Activated naive CD8-positive, alpha-beta T cell treated with anti-CD3 and anti-CD28 coated beads for 36 hours (primary cell): ENCODE data around the gene ESRP2. TPM values are rescaled to one million over a fixed set of nuclear protein-coding genes. Genes with fewer than 3 reads are reported as not detected.

Experiments
- DNase-seq: peaks from one replicate; pipeline ENCODE4 v3.0.0; 2021
- H3K27ac Mint-ChIP-seq: one replicate; pipeline ENCODE4 v1.8.0; 2022; ENCODE audit warnings: mild to moderate bottlenecking, moderate library complexity, mixed read lengths
- H3K27me3 Mint-ChIP-seq: one replicate; pipeline ENCODE4 v1.8.0; 2022; ENCODE audit warnings: mild to moderate bottlenecking, mixed read lengths
- H3K36me3 Mint-ChIP-seq: one replicate; pipeline ENCODE4 v1.8.0; 2021; ENCODE audit warnings: mild to moderate bottlenecking, mixed read lengths
- H3K4me1 Mint-ChIP-seq: one replicate; pipeline ENCODE4 v1.8.0; 2021; ENCODE audit warnings: mixed read lengths
- H3K4me3 Mint-ChIP-seq: one replicate; pipeline ENCODE4 v1.8.0; 2022; ENCODE audit warnings: mild to moderate bottlenecking, moderate library complexity, mixed read lengths
- H3K9me3 Mint-ChIP-seq: one replicate; pipeline ENCODE4 v1.8.0; 2022; ENCODE audit warnings: mixed read lengths
- total RNA-seq, 2 experiments: library from RNA; stranded (reverse); gene quantifications; one replicate each; pipeline ENCODE4 v1.2.3, GENCODE V29; 2021

The ESRP2 gene
- total RNA-seq, 2 experiments from 2014 or later: 0.92 to 1.2 TPM

DNA sequence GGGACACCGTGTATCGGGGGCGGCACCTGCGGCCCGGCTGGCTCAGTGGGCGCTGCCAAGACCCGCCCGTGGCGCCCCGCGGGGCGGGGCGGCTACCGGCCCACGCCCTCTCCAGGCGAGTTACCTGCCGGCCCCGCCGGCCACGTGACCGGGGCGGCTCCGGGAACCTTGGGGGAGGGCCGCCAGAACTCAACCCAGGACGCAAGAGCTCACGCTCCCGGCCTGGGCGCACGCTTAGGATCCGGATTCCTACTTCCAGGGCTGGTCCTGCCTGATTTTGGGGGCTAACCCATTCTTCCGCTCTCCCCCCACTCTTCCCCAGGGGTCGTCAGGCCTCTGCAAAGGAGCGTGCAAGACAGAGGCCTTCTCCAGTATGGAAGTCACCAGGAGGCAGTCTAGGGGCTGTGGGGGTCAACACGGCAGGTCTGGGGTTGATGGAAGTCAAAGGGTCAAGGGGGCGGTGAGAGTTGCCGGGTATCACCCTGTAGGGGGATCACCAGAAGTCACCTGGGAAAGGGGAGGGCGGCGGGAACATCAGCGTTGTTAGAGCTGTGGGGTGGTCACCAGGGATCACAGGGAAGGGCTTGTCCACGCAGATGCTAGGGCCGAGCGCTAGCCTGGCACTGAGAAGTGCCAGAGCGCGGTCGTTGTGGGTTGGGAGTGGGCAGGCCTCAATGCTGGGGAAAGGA, 354 bp upstream of the ESRP2 start:
- peak overlapping the region; percentile 87 for H3K4me3 Mint-ChIP-seq
- no peaks in the 10 kb centered on the region for H3K36me3 Mint-ChIP-seq
- DNase-seq: peak; percentile 73
- H3K27ac Mint-ChIP-seq: peak overlapping the region; percentile 93
- no peaks in the 10 kb centered on the region for H3K9me3 Mint-ChIP-seq
- no peaks in the 10 kb centered on the region for H3K27me3 Mint-ChIP-seq
- H3K4me1 Mint-ChIP-seq: peaks cover 30% of the 10 kb centered on the region

- H3K4me3 Mint-ChIP-seq: peak overlapping the region; percentile 37
- peaks cover 30% of the 10 kb centered on the region for H3K4me1 Mint-ChIP-seq
- no peaks in the 10 kb centered on the region for H3K9me3 Mint-ChIP-seq
- no peak for DNase-seq
- no peak overlapping the region for H3K27ac Mint-ChIP-seq
- no peaks in the 10 kb centered on the region for H3K36me3 Mint-ChIP-seq
- no peaks in the 10 kb centered on the region for H3K27me3 Mint-ChIP-seq
Measured at GRCh38 chr16:68235108-68235886, 630 bp downstream of the ESRP2 start.

DNA sequence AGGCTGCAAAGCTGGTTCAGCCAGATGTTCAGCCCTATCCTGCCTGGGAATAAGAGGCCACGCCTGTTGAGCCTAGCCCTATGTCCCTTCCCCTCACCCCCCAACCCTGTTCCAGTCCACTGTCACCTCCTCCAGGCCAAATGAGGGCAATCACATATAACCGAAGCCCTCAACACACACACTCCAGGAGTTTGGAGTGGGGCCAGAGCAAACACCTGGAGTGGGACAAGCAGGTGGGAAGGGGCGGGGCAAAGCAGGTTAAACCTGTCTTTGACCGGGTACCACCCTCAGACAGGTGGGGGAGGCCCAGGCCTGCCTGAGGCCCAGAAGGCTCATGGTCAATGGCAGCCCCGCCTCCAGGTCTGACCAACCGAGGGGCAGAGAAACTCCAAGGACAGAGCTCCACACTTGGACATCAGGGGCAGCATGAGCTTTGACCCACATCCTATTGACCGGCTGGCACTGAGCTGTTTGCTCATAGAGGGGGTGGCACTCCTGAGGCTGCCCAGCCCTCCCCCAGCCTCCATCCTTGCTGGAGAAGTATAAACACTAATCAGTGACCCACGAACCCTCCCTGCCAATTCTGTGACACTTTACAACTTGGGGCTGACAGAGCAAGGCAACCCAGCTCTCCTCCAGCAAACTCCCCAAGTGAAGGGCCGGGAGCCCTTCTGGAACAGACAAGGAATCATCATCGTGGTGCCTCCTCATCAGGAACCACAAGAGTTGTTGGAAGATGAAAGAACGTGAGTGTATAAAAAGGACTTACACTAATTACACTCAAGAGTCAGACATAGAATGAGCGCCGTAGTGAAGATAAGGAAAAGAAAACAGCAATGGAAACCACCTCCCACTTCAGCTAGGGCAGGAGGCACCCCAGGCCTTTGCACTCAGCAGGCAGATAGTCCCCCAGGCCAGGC, 1.5 kb downstream of the ESRP2 start:
- Mint-ChIP-seq H3K27ac (no peak overlapping the region), H3K36me3 (no peaks in the 10 kb centered on the region), H3K9me3 (no peaks in the 10 kb centered on the region), H3K4me3 (peak overlapping the region; percentile 22), H3K27me3 (no peaks in the 10 kb centered on the region), H3K4me1 (peaks cover 28% of the 10 kb centered on the region)
- no peak for DNase-seq

DNA sequence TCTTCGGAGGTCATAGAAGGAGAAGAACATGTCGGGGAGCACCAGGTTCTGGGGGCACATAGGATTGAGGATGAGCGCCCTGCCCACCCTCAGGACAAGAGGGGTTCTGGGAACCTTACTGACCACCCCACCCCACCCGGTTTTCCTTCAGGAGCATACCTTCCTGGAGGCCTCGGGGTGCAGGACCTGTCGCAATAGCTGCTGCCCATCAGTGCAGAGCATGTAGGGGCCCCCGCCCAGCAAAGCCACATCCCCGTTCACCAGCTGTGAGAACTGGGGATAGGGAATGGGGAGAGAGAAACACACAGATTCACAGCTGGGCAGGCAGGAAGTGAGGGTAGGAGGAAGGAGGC, 2.1 kb downstream of the ESRP2 start:
- H3K36me3 Mint-ChIP-seq: peaks cover 4% of the 10 kb centered on the region
- no peaks in the 10 kb centered on the region for H3K9me3 Mint-ChIP-seq
- no peaks in the 10 kb centered on the region for H3K27me3 Mint-ChIP-seq
- H3K27ac Mint-ChIP-seq: no peak overlapping the region
- no peak overlapping the region for H3K4me3 Mint-ChIP-seq
- H3K4me1 Mint-ChIP-seq: peaks cover 33% of the 10 kb centered on the region
- DNase-seq: no peak

- DNase-seq: no peak
Measured at GRCh38 chr16:68233085-68233834, 2.7 kb downstream of the ESRP2 start.

GRCh38 chr16:68232335-68232734, 3.6 kb downstream of the ESRP2 start:
- no peak overlapping the region for H3K4me3 Mint-ChIP-seq
- no peak for DNase-seq
- no peaks in the 10 kb centered on the region for H3K9me3 Mint-ChIP-seq
- no peaks in the 10 kb centered on the region for H3K27me3 Mint-ChIP-seq
- no peak overlapping the region for H3K27ac Mint-ChIP-seq
- H3K4me1 Mint-ChIP-seq: peaks cover 40% of the 10 kb centered on the region
- H3K36me3 Mint-ChIP-seq: peaks cover 6% of the 10 kb centered on the region

More at GRCh38 chr16:68233085-68233834, 2.7 kb downstream of the ESRP2 start:
- Mint-ChIP-seq H3K9me3 (no peaks in the 10 kb centered on the region), H3K36me3 (peaks cover 4% of the 10 kb centered on the region), H3K27ac (peak overlapping the region; percentile 25), H3K4me1 (peaks cover 35% of the 10 kb centered on the region), H3K4me3 (no peak overlapping the region), H3K27me3 (no peaks in the 10 kb centered on the region)

- Mint-ChIP-seq H3K4me1 (peaks cover 40% of the 10 kb centered on the region), H3K27me3 (no peaks in the 10 kb centered on the region), H3K36me3 (peaks cover 6% of the 10 kb centered on the region), H3K27ac (peak overlapping the region; percentile 66), H3K9me3 (no peaks in the 10 kb centered on the region), H3K4me3 (no peak overlapping the region)
- no peak for DNase-seq
Measured at GRCh38 chr16:68231384-68232136, 4.4 kb downstream of the ESRP2 start.

GRCh38 chr16:68230956-68231355, 5.0 kb downstream of the ESRP2 start:
- Mint-ChIP-seq H3K4me1 (peaks cover 36% of the 10 kb centered on the region), H3K27me3 (no peaks in the 10 kb centered on the region), H3K36me3 (peaks cover 6% of the 10 kb centered on the region), H3K9me3 (no peaks in the 10 kb centered on the region), H3K4me3 (no peak overlapping the region), H3K27ac (no peak overlapping the region)
- no peak for DNase-seq

GRCh38 chr16:68230176-68230571, 5.8 kb downstream of the ESRP2 start:
- DNase-seq: no peak
- no peak overlapping the region for H3K27ac Mint-ChIP-seq
- H3K4me1 Mint-ChIP-seq: peaks cover 44% of the 10 kb centered on the region
- H3K27me3 Mint-ChIP-seq: no peaks in the 10 kb centered on the region
- H3K9me3 Mint-ChIP-seq: no peaks in the 10 kb centered on the region
- H3K36me3 Mint-ChIP-seq: peaks cover 6% of the 10 kb centered on the region
- no peak overlapping the region for H3K4me3 Mint-ChIP-seq

DNA sequence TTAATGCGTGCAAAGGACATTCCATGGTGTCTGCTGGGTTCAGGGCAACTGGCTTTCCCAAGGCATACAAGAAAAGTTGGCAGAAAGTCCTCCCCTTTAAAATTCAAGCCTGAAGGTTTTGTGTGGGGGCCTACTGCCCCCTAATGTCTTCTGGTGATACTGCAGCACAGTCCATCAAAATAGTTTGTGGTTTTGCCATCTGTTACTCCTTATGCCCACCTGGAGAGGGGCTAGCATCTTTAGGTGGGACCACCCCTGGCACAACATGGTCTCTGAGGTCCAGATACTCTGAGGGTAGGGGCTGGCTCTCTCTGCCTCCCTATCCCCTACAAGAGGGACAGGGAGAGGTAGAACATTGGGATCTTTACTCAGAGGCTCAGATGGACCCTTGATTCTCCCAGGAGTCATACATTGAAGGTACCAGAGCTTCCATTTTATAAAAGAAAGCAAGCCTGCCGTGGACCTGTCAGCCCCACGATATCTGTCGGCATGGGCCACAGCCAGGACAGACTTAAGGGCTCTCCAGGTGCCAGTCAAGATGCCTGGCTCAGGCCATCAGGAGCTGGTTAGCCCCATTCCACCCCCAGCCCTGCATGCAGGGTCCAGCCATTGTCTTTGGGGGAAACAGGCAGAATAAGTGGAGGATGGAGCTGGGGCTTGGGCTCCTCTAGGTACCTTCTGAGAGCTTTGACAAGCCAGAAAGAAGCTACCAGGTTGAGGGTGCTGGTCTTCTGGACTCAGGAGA, 6.3 kb downstream of the ESRP2 start:
- Mint-ChIP-seq H3K27ac (peak overlapping the region; percentile 69), H3K4me1 (peaks cover 43% of the 10 kb centered on the region), H3K36me3 (peaks cover 6% of the 10 kb centered on the region), H3K4me3 (no peak overlapping the region), H3K9me3 (no peaks in the 10 kb centered on the region), H3K27me3 (no peaks in the 10 kb centered on the region)
- DNase-seq: no peak

- no peaks in the 10 kb centered on the region for H3K9me3 Mint-ChIP-seq
- H3K4me3 Mint-ChIP-seq: no peak overlapping the region
- peaks cover 42% of the 10 kb centered on the region for H3K4me1 Mint-ChIP-seq
- H3K36me3 Mint-ChIP-seq: peaks cover 6% of the 10 kb centered on the region
- peak overlapping the region; percentile 69 for H3K27ac Mint-ChIP-seq
- no peaks in the 10 kb centered on the region for H3K27me3 Mint-ChIP-seq
- DNase-seq: no peak
Measured at GRCh38 chr16:68228652-68229051, 7.3 kb downstream of the ESRP2 start.

- H3K27ac Mint-ChIP-seq: peak overlapping the region; percentile 87
- peak overlapping the region; percentile 25 for H3K4me3 Mint-ChIP-seq
- peaks cover 6% of the 10 kb centered on the region for H3K36me3 Mint-ChIP-seq
- peaks cover 37% of the 10 kb centered on the region for H3K4me1 Mint-ChIP-seq
- H3K9me3 Mint-ChIP-seq: no peaks in the 10 kb centered on the region
- no peaks in the 10 kb centered on the region for H3K27me3 Mint-ChIP-seq
- DNase-seq: no peak
Measured at GRCh38 chr16:68227850-68228553, 7.9 kb downstream of the ESRP2 start.
